Fibroblast of mammary gland (primary cell): Measurements from ENCODE around the gene TCEAL1.
"Not testable (repeated sequence)": the region's sequence is repeated elsewhere in the genome, so short reads cannot be mapped to it uniquely, and the experiment has no call there.

Source experiments
- DNase-seq: peaks from one replicate; pipeline ENCODE4 v3.0.0-alpha.2; 2010; ENCODE audit warnings: low read depth
- H3K4me3 ChIP-seq: 2 replicates; pipeline ENCODE4 v1.5.1; 2011; ENCODE audit warnings: low read depth, mild to moderate bottlenecking, low read length, moderate library complexity; ENCODE audit not compliant: control insufficient read depth
- CTCF ChIP-seq: conservative IDR thresholded peaks from 2 replicates; pipeline ENCODE4 v1.5.1; 2011; ENCODE audit warnings: low read depth, low read length, inconsistent platforms; ENCODE audit not compliant: control insufficient read depth, insufficient read depth

The TCEAL1 gene

DNA sequence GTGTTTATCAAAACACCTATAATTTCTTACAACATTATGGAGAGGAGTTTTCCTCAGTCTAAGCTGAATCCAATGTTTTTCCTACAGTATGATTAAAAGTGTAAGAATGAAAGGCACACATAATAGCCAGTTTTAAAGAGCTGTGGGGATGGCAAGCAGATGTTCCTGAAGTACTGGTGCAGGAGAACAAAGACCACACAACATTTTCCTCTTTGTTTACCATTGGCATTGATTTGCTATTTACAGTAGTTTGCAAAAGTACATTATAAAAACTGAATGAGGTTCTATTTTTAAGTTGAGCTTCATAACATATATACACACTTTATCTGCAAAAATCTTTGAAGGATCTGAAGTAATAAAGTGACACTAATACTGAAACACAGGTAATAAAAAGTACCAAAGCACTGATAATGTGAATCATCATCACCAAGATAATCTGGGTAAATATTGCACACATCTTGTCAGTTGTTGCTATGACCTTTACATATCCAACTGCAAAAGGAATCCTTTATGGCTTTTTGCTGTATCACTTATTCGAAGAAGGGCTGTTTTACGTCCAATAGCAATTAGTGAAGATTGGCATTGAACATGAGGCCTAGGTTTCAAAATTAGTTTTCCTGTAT, 22.5 kb downstream of the TCEAL1 start:
- DNase-seq, result no peak
- no peak for TF ChIP-seq CTCF
- no peak overlapping the region for H3K4me3 ChIP-seq

- not testable (repeated sequence) for H3K4me3 ChIP-seq, DNase-seq
Observed at GRCh38 chrX:103655230-103656000, 26.6 kb downstream of the TCEAL1 start.

DNA sequence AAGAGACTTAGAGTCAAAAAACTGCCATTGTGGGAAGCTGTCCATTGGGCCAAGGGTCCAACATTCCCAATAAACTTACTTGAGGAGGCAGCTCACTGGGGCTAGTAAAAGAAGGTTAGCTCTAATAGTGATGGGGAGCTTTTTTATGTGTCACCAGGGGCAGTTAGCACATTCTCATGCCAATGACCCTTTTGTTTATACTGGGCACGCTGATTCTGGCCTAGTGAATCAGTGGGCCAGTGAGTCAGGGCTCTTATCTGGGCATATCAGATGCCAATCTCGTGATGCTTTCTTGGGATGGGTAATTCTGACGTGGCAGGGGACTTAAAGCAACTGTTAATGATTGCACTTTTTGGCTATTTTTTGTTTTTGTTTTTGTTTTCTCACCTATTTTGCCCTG, 27.8 kb downstream of the TCEAL1 start:
- H3K4me3 ChIP-seq, result no peak overlapping the region
- peak; percentile 72 for DNase-seq
- no peak for TF ChIP-seq CTCF

DNA sequence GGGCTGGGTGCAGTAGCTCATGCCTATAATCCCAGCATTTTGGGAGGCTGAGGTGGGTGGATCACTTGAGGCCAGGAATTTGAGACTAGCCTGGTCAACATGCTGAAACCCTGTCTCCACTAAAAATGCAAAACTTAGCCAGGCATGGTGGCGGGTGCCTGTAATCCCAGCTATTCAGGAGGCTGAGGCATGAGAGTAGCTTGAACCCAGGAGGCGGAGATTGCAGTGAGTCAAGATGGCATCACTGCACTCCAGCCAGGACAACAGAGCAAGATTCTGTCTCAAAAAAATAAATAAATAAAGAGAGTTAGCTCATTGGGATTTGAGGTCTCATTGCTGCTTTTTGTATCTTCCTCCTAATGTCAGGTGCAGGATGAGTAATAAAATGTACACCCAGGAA, 28.3 kb downstream of the TCEAL1 start:
- not testable (repeated sequence) for H3K4me3 ChIP-seq, DNase-seq

DNA sequence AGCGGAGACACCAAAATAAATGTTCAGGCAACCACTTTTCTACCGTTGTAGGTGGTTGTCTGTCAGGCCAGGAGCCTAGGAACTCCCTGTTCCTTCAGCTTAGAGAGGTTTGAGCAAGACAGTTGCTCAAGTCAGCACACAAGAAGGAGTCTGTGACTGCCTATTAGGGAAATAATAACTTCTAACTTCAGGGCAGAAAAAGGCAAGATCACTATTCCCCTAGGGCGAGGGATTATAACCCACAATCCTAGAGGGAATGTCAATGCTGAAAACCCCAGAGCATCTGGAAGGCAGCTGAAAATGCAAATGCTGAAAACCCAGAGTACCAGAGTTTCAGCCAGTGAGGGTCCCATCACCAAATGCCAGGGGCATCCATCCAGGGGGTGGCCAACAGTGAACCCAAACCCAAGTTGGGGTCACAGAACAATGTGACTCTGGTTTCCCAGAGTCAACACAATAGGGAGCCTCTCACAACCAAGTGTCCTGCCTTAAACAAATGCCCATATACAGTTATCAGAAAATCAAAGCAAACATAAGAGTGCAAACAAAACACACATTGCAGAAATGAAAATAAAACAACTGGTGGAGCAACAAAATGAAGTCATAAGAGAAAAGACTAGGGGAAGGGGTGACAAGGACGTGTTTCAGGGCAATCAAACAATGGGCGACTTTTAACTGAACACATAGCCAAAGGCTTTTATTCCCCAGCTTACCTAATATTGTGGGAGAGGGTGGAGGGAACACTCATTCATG, 30.1 kb downstream of the TCEAL1 start:
- DNase-seq, result no peak
- TF ChIP-seq CTCF, result no peak
- H3K4me3 ChIP-seq, result no peak overlapping the region

DNA sequence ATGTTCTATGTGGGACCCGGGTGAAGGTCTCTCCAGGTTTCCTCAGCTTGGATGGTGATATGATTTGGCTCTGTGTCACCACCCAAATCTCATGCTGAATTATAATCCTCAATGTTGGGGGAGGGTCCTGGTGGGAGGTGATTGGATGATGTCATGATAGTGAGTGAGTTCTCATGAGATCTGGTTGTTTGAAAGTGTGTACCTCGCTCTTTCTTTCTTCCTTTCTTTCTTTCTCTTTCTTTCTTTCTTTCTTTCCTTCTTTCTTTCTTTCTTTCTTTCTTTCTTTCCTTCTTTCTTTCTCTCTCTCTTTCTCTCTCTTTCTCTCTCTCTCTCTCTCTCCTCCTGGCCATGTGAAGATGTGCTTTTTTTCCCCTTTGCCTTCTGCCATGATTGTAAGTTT, 30.7 kb downstream of the TCEAL1 start:
- H3K4me3 ChIP-seq, DNase-seq: not testable (repeated sequence)

DNA sequence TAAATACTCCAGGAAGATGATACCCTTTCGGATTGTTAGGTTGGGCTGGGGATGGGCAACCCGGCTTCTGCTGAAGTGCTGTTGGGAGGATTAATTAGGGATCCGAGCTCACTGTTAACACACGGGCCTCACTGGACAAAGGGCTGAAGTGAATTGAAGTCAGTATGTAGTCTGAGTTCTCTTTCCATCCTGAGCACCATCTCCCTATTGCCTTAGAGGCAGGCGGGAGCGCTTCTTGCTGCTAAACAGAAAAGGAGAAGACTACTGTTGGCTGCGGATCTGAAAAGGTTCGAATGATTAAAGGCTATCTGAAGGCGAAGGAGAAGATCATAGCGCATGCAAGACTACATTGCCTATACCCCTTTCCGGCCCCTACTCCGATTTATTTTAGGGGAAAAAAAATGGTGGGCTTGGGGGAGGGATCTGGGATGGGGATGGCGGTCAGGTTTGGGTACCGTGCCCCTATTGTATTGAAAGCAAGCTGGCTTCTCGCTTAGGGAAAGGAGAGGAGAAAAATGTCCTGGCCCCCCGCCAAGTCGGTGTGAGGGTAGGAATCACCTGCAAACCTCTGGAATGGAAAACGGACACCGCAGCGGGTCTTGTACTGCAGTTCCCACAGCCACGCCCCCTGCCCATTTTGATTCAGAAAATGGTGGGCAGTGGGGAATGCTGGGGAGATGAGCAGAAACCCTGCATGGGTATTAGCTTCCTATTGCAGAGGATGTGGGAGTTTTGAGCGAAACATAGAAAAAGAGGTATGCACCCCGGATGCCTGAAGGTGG, 35.4 kb downstream of the TCEAL1 start:
- TF ChIP-seq CTCF, result no peak
- no peak overlapping the region for H3K4me3 ChIP-seq
- no peak for DNase-seq
